ENCODE results near the gene CYP4F3. TPM values are rescaled to one million over a fixed set of nuclear protein-coding genes. Genes with fewer than 3 reads are reported as not detected.

Gene CYP4F3
- total and polyA plus RNA-seq, 2 experiments from 2014 or later, result not detected

DNA sequence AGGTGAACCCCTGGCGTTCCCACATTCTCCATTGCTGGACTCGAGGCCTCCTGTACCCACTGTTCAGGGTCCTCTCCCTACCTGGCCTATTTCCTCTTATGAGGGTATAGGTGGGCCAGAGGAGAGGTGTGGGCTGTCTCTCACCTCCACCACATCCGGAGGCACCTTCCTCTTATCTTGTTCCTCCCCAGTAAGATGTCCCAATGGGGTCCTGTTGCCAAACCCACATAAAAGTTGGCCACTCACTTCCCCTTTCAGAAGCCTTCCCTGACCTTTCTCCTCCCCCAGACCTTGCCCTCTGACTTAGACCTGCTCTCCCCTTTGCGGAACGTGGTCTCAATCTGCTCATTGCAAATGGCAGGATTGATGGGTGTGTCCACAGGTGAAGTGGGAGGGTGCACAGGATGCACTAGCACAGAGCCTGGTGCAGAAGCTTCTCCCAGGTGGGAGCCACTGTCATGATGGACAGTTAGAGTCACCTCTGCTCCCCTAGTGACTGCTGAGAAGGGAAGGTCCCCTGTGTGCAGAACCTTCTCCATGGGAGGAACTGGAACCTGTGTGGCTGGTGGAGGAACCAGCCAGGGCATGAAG lies 1.3 kb downstream of the CYP4F3 start:
- Histone ChIP-seq H3K27ac (no peak overlapping the region), H3K4me3 (no peak overlapping the region), H3K9me2 (ENCODE audit: insufficient read depth) (no peaks in the 10 kb centered on the region), H3F3A (ENCODE audit: insufficient read depth) (no peaks in the 10 kb centered on the region), H4K20me1 (ENCODE audit: insufficient read depth) (no peaks in the 10 kb centered on the region), H3K4me2 (ENCODE audit: unreplicated experiment) (no peak overlapping the region), H3K27me3 (replicated peaks; ENCODE audit: insufficient read depth) (peaks cover 3% of the 10 kb centered on the region; the same call in 1 of the 2 replicates), H3K36me3 (ENCODE audit: low read depth) (no peaks in the 10 kb centered on the region), H3K9me3 (ENCODE audit: low read depth) (no peaks in the 10 kb centered on the region), H3K4me1 (ENCODE audit: insufficient read depth) (no peaks in the 10 kb centered on the region), H3K9ac (no peak overlapping the region), H2AFZ (no peak overlapping the region), H3K79me2 (ENCODE audit: insufficient read depth) (no peaks in the 10 kb centered on the region)
- DNase-seq, result no peak
- 20 to 29% methylated on average over 5 of the region's 5 CpGs for WGBS, 2 experiments (ENCODE audit: low coverage in 1 of 2, low lambda C conversion rate in 2 of 2, missing lambda C conversion rate in 2 of 2)
- no peak for TF ChIP-seq EZH2 (IDR thresholded peaks at IDR 0.05; ENCODE audit: insufficient read depth, poor library complexity, severe bottlenecking)
- no peak for TF ChIP-seq EZH2phosphoT487 (IDR thresholded peaks at IDR 0.05; ENCODE audit: insufficient read depth, low read depth)
- in situ Hi-C loops (cut with MboI), result loop anchor here (25.0 kb wide), 2 partner anchors 545 to 745 kb away; partner anchors contain the start of genes AP1M1 and FAM32A

DNA sequence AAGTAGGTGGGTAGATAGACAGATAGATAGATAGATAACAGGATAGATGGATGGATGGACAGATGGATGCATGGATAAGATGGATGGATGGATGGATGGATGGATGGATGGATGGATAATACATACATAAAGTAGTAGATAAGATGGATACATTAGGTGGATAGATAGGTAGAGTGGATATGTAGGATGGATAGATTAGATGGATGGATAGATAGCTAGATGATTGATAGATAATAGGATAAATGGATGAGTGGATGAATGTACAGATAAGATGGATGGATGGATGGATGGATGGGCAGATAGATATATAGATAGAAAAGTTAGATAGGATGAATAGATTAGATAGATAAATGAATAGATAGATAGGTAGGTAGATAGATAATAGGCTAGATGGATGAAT lies 2.1 kb downstream of the CYP4F3 start:
- Histone ChIP-seq H3K79me2 (ENCODE audit: insufficient read depth) (no peaks in the 10 kb centered on the region), H3K4me3 (no peak overlapping the region), H3K4me2 (ENCODE audit: unreplicated experiment) (no peak overlapping the region), H3K27me3 (replicated peaks; ENCODE audit: insufficient read depth) (no peaks in the 10 kb centered on the region), H3F3A (ENCODE audit: insufficient read depth) (no peaks in the 10 kb centered on the region), H4K20me1 (ENCODE audit: insufficient read depth) (no peaks in the 10 kb centered on the region), H3K9me3 (ENCODE audit: low read depth) (no peaks in the 10 kb centered on the region), H3K27ac (no peak overlapping the region), H3K36me3 (ENCODE audit: low read depth) (no peaks in the 10 kb centered on the region), H3K4me1 (ENCODE audit: insufficient read depth) (no peaks in the 10 kb centered on the region), H2AFZ (no peak overlapping the region), H3K9ac (no peak overlapping the region), H3K9me2 (ENCODE audit: insufficient read depth) (no peaks in the 10 kb centered on the region)
- DNase-seq, result no peak
- in situ Hi-C loops (cut with MboI), result loop anchor here (25.0 kb wide), 2 partner anchors 544 to 744 kb away; partner anchors contain the start of genes AP1M1 and FAM32A
- TF ChIP-seq EZH2 (IDR thresholded peaks at IDR 0.05; ENCODE audit: insufficient read depth, poor library complexity, severe bottlenecking) (no peak), EZH2phosphoT487 (IDR thresholded peaks at IDR 0.05; ENCODE audit: insufficient read depth, low read depth) (no peak)

DNA sequence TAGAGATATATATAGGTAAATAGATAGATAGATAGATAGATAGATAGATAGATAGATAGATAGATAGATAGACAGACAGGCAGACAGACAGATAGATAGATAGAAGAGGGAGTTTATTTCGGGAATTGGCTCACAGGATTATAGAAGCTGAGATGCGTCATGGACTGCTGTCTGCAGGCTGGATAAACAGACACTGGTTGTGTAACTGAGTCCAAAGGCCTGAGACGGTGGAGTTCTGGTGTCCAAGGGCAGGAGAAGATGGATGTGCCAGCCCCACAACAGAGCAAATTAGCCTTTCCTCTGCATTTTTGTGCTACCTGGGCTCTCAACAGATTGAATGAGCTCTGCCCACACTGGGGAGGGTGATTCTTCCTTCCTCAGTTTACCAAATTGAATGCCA lies 2.7 kb downstream of the CYP4F3 start:
- TF ChIP-seq EZH2 (IDR thresholded peaks at IDR 0.05; ENCODE audit: insufficient read depth, poor library complexity, severe bottlenecking), result no peak
- no peak for TF ChIP-seq EZH2phosphoT487 (IDR thresholded peaks at IDR 0.05; ENCODE audit: insufficient read depth, low read depth)
- DNase-seq, result no peak
- no peak overlapping the region for H3K9ac ChIP-seq
- no peak overlapping the region for H3K4me3 ChIP-seq
- no peak overlapping the region for H2AFZ ChIP-seq
- no peaks in the 10 kb centered on the region for H3K36me3 ChIP-seq (ENCODE audit: low read depth)
- WGBS, 2 experiments (ENCODE audit: low coverage in 1 of 2, low lambda C conversion rate in 2 of 2, missing lambda C conversion rate in 2 of 2), result 35 to 48% methylated on average over 3 of the region's 3 CpGs
- no peaks in the 10 kb centered on the region for H3K4me1 ChIP-seq (ENCODE audit: insufficient read depth)
- H3F3A ChIP-seq (ENCODE audit: insufficient read depth), result no peaks in the 10 kb centered on the region
- no peaks in the 10 kb centered on the region for H3K9me2 ChIP-seq (ENCODE audit: insufficient read depth)
- no peaks in the 10 kb centered on the region for H4K20me1 ChIP-seq (ENCODE audit: insufficient read depth)
- no peak overlapping the region for H3K27ac ChIP-seq
- no peaks in the 10 kb centered on the region for H3K9me3 ChIP-seq (ENCODE audit: low read depth)
- no peaks in the 10 kb centered on the region for H3K27me3 ChIP-seq (replicated peaks; ENCODE audit: insufficient read depth)
- in situ Hi-C loops (cut with MboI), result loop anchor here (25.0 kb wide), 2 partner anchors 544 to 744 kb away; partner anchors contain the start of genes AP1M1 and FAM32A
- H3K4me2 ChIP-seq (ENCODE audit: unreplicated experiment), result no peak overlapping the region
- H3K79me2 ChIP-seq (ENCODE audit: insufficient read depth), result no peaks in the 10 kb centered on the region

DNA sequence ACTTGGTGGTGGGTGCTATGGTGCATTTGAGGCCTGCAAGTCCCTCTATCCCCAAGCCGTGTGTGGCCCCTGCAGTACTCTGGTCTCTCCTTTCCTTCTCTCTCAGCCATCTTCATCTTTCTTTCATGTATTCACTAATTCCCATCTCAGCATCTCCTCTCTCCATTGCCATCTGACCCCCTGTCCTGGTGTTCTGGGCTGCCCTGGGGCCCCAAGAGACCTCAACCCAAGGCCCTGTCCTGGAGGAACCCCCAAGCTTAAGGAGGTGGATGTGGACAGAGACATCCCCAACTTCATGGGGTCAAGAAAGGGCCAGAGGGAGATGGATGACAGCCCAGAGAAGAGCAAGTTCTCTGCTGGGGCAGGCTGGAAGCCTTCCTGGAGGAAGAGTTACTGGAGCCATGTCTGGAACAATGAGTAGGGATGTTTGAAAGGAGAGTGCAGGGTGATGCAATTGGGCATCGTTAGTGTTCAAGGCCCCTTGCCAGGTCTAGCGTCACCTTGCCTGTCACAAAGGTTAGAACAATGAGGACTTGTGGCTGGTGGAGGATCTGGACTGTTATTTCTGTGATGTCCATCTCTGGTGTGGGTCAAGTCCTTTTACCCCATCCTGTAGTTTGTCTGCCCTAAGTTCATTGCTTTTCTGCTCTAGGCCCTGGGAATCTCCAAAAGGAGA lies 3.5 kb downstream of the CYP4F3 start:
- Histone ChIP-seq H2AFZ (no peak overlapping the region), H4K20me1 (ENCODE audit: insufficient read depth) (no peaks in the 10 kb centered on the region), H3K4me1 (ENCODE audit: insufficient read depth) (no peaks in the 10 kb centered on the region), H3F3A (ENCODE audit: insufficient read depth) (no peaks in the 10 kb centered on the region), H3K27ac (no peak overlapping the region), H3K9me2 (ENCODE audit: insufficient read depth) (no peaks in the 10 kb centered on the region), H3K9ac (no peak overlapping the region), H3K9me3 (ENCODE audit: low read depth) (no peaks in the 10 kb centered on the region), H3K79me2 (ENCODE audit: insufficient read depth) (no peaks in the 10 kb centered on the region), H3K27me3 (replicated peaks; ENCODE audit: insufficient read depth) (no peaks in the 10 kb centered on the region), H3K4me2 (ENCODE audit: unreplicated experiment) (no peak overlapping the region), H3K36me3 (ENCODE audit: low read depth) (no peaks in the 10 kb centered on the region), H3K4me3 (no peak overlapping the region)
- WGBS, 2 experiments (ENCODE audit: low coverage in 1 of 2, low lambda C conversion rate in 2 of 2, missing lambda C conversion rate in 2 of 2), result 36 to 45% methylated on average over 3 of the region's 3 CpGs
- TF ChIP-seq EZH2phosphoT487 (IDR thresholded peaks at IDR 0.05; ENCODE audit: insufficient read depth, low read depth) (no peak), EZH2 (IDR thresholded peaks at IDR 0.05; ENCODE audit: insufficient read depth, poor library complexity, severe bottlenecking) (no peak)
- DNase-seq, result no peak
- in situ Hi-C loops (cut with MboI), result loop anchor here (25.0 kb wide), 2 partner anchors 543 to 743 kb away; partner anchors contain the start of genes AP1M1 and FAM32A
